Fibroblast of skin of right biceps (primary cell): ENCODE results near the gene ARHGEF16.

Experiments
- DNase-seq: peaks from one replicate; pipeline ENCODE4 v3.0.0-alpha.2; 2013

ARHGEF16 gene

GRCh38 chr1:3453891-3454810 lies at the start of gene ARHGEF16:
TSS of gene ARHGEF16 (plus strand) at chr1:3454665. CDS start at chr1:3463085, 8,420 bp downstream.
- peak; percentile 25 for DNase-seq

DNA sequence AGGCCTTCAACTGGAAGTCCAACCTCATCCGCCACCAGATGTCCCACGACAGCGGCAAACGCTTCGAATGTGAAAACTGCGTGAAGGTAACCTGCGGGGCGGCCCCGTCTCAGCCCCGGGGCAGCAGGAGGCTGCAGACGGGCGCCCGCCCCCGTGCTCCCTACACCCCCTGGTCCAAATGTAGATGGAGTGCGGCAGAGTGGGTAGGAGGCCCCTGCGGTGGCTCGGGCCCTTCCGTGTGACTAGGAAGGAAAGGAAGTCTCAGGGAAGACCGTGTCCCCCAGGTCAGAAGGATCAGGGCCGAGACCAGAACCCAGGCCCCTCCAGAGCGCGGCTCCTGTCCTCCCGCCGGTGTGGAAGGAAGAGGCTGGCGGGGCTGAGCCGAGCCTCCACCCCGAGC lies 49.7 kb upstream of the ARHGEF16 start:
- no peak for DNase-seq

- DNase-seq: no peak
Measured at GRCh38 chr1:3405491-3405890, 49.0 kb upstream of the ARHGEF16 start.

DNA sequence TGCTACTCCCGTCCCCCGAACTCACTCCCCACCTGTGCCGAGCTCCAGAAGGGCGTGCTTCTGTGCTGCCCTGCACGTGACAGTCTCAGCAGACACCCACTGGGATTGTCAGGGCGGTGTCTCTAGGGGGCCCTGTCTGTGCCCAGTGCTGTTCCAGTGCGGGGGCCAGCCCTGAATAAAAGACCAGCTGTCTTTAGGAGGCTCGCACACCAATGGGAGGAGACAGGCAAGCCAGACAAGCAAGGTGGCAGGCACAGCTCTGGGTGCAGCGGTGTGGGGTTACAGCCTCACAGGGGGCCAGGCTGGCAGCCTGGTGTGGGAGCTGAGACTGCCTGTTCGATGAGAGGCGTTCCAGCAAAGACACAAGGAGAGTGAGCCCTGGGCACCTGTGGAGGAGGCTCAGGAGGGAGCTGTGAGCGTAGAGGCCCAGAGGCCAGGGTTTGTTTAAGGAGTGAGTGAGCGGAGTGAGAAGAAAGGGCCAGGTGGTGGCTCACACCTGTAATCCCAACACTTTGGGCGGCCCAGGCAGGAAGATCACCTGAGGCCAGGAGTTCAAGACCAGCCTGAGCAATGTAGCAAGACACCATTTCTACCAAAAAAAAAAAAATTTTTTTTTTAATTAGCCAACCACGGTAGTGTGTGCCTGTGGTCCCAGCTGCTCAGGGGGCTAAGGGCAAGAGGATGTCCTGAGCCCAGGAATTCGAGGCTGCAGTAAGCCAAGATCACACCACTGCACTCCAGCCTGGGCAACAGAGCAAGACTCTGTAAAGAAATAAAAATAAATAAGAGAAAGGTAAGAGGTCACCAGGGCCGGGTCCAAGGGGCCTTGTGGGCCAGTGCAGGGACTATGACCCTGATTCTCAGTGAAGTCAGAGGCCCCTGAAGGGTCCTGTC lies 48.2 kb upstream of the ARHGEF16 start:
- DNase-seq: no peak

DNA sequence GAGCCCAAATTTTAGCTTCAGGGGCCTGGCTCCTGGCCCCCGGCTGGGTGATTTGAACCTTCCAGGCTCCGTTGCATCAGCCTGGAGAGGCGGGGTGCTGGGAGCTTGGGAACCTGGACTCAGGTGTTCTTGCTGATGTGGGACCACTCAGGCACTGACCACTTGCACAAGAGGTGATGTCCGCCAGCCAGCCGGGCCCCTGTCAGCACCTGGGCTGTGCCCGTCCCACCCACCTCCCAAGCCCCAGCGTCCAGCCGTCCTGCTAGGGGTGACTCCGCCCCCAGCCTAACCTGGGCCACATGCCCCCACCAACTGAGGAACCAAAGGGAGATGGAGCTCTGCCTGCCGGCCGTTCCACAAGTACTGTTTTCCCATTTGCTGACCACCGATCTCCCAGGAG lies 47.4 kb upstream of the ARHGEF16 start:
- DNase-seq: no peak

DNA sequence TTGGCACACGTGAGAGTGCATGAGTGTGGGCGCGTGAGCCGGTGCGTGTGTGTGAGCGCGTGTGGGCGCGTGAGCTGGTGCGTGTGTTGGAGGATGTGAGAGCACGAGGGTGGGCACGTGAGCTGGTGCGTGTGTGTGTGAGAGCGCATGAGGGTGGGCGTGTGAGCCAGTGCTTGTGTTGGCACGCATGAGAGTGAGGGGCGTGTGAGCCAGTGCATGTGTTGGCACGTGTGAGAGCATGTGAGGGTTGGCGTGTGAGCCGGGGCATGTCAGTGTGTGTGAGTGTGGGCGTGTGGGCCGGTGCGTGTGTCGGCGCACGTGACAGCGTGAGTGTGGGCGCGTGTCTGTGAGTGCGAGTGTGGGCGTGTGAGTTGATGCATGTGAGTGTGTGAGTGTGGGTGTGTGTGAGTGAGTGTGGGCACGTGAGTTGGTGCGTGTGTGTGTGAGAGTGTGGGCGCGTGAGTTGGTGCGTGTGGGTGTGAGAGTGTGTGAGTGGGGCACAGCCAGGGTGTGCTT lies 45.7 kb upstream of the ARHGEF16 start:
- no peak for DNase-seq

DNA sequence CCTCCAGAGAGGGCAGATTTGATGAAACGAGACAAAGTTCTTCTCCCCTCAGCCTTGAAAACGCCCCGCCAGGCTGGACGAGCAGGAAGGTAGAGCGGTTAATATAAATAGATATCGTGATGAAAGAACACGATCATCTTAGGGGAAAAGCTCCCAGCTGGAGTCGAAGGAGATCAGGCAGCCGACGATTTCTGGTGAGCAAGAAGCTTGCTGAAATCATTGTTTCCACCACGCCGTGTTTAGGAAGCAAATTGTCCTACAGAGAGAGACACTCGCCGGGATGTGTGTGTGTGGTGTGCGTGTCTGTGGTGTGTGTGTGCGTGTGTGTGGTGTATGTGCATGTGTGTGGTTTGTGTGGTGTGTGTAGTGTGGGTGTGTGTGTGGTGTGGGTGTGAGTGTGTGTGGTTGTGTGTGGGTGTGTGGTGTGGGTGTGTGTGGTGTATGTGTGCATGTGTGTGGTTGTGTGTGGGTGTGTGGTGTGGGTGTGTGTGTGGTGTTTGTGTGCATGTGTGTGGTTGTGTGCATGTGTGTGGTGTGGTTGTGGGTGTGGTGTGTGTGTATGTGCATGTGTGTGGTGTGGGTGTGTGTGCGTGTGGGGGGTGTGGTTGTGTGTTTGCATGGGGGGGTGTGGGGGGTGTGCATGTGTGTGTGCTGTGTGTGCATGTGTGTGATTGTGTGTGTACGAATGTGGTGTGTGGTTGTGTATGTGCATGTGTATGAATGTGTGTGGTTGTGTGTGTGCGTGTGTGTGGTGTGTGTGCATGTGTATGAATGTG lies 44.9 kb upstream of the ARHGEF16 start:
- DNase-seq: no peak

DNA sequence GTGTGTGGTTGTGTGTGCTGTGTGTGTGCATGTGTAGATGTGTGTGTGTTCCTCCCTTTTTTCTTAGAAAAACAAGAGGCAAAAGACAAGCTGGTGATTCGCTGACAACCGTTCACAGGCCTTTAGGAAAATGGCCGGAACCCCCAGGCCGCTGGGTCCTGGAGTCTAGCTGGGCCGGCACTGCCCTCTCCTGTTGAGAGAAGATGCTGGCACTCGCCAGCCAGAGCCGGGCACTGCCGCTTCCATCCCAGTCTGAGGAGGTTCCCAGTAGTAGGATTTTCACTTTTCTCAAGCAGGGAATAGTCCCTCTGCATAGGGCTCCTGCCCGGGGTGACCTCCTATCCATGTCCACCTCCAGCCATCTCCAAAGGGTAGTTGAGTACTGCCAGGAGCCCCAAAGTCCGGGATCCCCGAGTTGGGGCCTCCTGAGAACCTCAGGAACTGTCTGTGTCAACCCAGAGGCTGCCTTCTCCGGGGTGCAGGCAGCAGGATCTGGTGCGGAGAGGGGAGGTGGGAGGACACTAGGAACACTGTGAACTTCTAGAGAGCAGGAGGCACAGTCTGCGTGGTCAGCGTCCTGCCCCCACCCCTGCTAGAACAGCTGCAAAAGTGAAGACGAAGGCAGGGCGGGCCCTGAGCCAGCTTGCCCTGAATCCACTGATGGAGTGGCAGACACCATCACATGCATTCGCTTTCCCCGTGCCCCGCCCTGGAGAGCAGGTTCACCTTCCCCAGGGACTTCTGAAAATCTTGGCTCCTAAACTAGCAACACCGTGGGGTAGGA lies 44.1 kb upstream of the ARHGEF16 start:
- DNase-seq: peak; percentile 45

GRCh38 chr1:3411806-3412205 lies 42.7 kb upstream of the ARHGEF16 start:
- DNase-seq: no peak

- no peak for DNase-seq
Measured at GRCh38 chr1:3412376-3412775, 42.1 kb upstream of the ARHGEF16 start.

- no peak for DNase-seq
Measured at GRCh38 chr1:3413975-3414710, 40.3 kb upstream of the ARHGEF16 start.

- no peak for DNase-seq
Measured at GRCh38 chr1:3415260-3416090, 39.0 kb upstream of the ARHGEF16 start.

GRCh38 chr1:3417082-3417739 lies 37.3 kb upstream of the ARHGEF16 start:
- no peak for DNase-seq

DNA sequence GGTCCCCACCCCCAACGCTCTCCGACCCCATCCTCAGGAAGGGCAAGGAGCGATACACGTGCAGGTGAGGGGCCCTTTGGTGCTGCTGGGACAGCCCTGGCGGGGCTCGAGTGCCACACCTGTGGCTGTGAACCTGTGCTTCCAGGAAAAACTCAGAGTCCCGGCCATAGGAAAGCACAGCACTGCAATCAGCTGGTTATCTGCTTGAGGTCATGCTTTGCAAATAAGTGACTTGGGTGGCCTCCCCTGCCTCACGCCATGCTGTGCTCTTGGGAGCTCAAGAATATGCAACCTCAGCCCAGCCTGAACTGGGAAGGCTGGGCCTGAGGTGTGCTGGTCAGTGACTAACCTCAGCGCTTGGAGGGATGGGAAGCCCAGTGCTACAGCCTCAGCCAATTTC lies 36.5 kb upstream of the ARHGEF16 start:
- no peak for DNase-seq

DNA sequence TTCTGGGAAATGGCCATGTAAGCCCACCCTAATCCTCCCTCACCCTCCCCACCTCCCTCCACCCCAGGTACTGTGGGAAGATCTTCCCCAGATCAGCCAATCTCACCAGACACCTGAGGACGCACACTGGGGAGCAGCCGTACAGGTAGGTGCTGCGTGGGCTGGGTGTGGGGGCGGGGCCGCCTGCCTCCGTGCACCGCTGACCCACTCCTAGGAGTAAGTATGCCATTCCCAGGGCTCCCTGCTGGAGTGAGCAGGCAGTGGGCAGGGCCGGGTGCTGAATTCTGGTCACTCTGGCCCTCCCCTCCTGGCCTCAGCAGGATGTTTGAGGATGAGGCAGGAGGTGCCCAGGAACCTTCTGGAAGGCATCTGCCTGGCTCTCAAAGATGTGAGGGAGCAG lies 35.9 kb upstream of the ARHGEF16 start:
- no peak for DNase-seq

- DNase-seq: no peak
Measured at GRCh38 chr1:3419415-3420204, 34.9 kb upstream of the ARHGEF16 start.

DNA sequence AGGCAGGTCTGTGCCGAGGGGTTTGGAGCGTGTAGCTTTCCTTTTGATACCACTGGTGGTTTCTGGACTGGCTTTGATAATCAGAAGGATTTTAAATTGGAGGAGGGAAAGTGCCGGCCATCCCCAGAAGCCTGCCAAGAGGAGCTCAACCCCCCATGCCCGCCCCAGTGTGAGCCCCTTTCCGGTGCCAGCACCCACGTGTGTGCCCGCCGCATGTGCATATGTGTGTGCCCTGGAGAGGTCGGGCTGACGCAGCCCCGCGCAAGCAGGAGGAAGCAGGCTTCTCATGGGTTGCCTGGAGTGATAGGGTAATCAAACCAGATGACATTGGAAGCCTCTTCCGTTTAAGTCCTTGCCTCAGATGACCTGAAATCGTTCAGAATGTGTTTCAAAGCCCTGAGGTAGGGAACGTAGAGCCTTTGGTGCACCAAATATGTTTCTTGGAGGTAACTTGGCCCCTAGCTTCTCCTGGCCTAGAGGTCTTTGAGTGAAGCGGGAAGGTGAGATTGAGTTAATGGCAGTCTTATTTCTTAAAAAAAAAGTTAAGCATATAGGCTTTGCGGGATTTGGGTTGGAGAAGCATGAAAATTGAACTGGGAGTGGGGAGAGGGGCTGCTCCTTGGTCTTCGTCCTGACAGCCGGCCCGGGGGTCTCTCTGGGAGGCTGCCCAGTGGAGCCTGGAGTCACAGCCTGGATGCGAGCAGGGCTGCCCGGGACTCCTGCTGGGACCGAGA lies 34.1 kb upstream of the ARHGEF16 start:
- no peak for DNase-seq

DNA sequence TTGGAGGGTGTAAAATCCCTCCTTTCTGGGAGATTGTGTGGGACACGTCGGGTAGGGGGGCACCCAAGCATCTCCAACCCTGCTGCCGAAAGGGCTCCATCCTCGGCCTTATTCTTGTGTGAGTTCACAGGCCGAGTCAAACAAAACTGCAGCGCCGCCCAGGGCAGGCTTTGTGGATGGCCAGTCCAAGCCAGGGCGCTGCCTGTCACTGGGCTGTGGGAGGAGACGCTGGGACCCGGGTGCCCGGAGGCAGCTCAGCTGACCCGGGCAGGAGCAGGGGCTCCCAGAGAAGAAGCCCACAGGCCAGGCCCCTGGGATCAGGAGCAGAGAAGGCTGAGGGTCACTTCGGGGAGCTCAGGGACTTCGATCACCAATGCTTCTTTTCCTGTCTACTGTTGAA lies 31.8 kb upstream of the ARHGEF16 start:
- DNase-seq: no peak
